ENCODE measurements around the gene TRAF3IP1.

GRCh38 chr2:238424313-238424700, 104.0 kb downstream of the TRAF3IP1 start:
- TF ChIP-seq, protein P1, sequence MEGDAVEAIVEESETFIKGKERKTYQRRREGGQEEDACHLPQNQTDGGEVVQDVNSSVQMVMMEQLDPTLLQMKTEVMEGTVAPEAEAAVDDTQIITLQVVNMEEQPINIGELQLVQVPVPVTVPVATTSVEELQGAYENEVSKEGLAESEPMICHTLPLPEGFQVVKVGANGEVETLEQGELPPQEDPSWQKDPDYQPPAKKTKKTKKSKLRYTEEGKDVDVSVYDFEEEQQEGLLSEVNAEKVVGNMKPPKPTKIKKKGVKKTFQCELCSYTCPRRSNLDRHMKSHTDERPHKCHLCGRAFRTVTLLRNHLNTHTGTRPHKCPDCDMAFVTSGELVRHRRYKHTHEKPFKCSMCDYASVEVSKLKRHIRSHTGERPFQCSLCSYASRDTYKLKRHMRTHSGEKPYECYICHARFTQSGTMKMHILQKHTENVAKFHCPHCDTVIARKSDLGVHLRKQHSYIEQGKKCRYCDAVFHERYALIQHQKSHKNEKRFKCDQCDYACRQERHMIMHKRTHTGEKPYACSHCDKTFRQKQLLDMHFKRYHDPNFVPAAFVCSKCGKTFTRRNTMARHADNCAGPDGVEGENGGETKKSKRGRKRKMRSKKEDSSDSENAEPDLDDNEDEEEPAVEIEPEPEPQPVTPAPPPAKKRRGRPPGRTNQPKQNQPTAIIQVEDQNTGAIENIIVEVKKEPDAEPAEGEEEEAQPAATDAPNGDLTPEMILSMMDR (conservative IDR thresholded peaks at IDR 0.05 in 1 of 2, IDR thresholded peaks at IDR 0.05 in 1 of 2; ENCODE audit: low read depth in 1 of 2, low read length in 2 of 2): no peak
- TF ChIP-seq EZH2 (IDR thresholded peaks at IDR 0.05; ENCODE audit: low read length, missing control alignments): no peak
